H1 (cell line): ENCODE data around the gene TSNAXIP1. TPM values are rescaled to one million over a fixed set of nuclear protein-coding genes. Genes with fewer than 3 reads are reported as not detected.

ENCODE experiments used
- CTCF ChIA-PET: fragments of 300-600 bp; sonication (Branson Sonifier 250); formaldehyde crosslinking; loops from one replicate; lab custom pipeline; 2021; ENCODE audit not compliant: partially characterized antibody; lab: Charles Lee
- POLR2A ChIA-PET: fragments of 300-600 bp; sonication (Branson Sonifier 250); formaldehyde crosslinking; loops from one replicate; lab custom pipeline; 2021; ENCODE audit warnings: inconsistent platforms; ENCODE audit not compliant: partially characterized antibody; lab: Charles Lee
- DNase-seq, 2 experiments: peaks; one replicate each; pipeline versions ENCODE4 v3.0.0 to v3.0.0-alpha.2; 2010 to 2022; ENCODE audit warnings: low spot score in 2 of 2, low read depth in 1 of 2, mixed read lengths in 1 of 2
- FAIRE-seq: peaks from 2 replicates; lab custom pipeline; 2011; peaks lifted over from hg19 to GRCh38; lab: Jason Lieb, UNC
- H2AFZ ChIP-seq: 2 replicates; pipeline ENCODE4 v1.8.1; 2012; ENCODE audit warnings: low read length, inconsistent platforms
- H2AK5ac ChIP-seq: 2 replicates; pipeline ENCODE4 v1.6.1; 2013; ENCODE audit warnings: low read depth, low read length
- H2BK120ac ChIP-seq: replicated peaks from 2 replicates; pipeline ENCODE3; 2013; ENCODE audit warnings: low read depth, low read length, inconsistent platforms
- H2BK12ac ChIP-seq: 2 replicates; pipeline ENCODE4 v1.6.1; 2013; ENCODE audit warnings: low read depth, low read length
- H2BK15ac ChIP-seq: 2 replicates; pipeline ENCODE4 v1.6.1; 2013; ENCODE audit warnings: low read length
- H2BK20ac ChIP-seq: 2 replicates; pipeline ENCODE4 v1.6.1; 2013; ENCODE audit warnings: low read length
- H2BK5ac ChIP-seq: 2 replicates; pipeline ENCODE4 v1.6.1; 2013; ENCODE audit warnings: low read depth, low read length
- H3K14ac ChIP-seq: 2 replicates; pipeline ENCODE4 v1.6.1; 2013; ENCODE audit warnings: inconsistent platforms; ENCODE audit not compliant: insufficient read length
- H3K18ac ChIP-seq: 2 replicates; pipeline ENCODE4 v1.6.1; 2013; ENCODE audit warnings: low read length; ENCODE audit errors: extremely low read depth
- H3K23ac ChIP-seq: 2 replicates; pipeline ENCODE4 v1.6.1; 2013; ENCODE audit warnings: inconsistent platforms; ENCODE audit not compliant: insufficient read length
- H3K23me2 ChIP-seq: 2 replicates; pipeline ENCODE4 v1.6.1; 2013; ENCODE audit warnings: low read depth, low read length
- H3K27ac ChIP-seq: 2 replicates; pipeline ENCODE4 v1.6.1; 2011; ENCODE audit warnings: low read depth, low read length, inconsistent platforms
- H3K27me3 ChIP-seq, 4 experiments: replicated peaks in 1 of 4; 1 replicate in 1 of 4; 2 replicates in 3 of 4; pipeline versions ENCODE4 v1.6.1 to v1.8.1; 2011 to 2013; ENCODE audit warnings: low read length in 3 of 4, mild to moderate bottlenecking in 3 of 4, inconsistent platforms in 2 of 4, mixed read lengths in 2 of 4, moderate library complexity in 1 of 4; ENCODE audit not compliant: control insufficient read depth in 3 of 4, insufficient read depth in 3 of 4; ENCODE audit errors: extremely low read depth in 1 of 4
- H3K36me3 ChIP-seq, 4 experiments: 2 replicates each; pipeline versions ENCODE4 v1.6.1 to v1.8.1; 2011 to 2013; ENCODE audit warnings: mild to moderate bottlenecking in 4 of 4, low read length in 3 of 4, moderate library complexity in 2 of 4, control low read depth in 1 of 4, inconsistent platforms in 1 of 4; ENCODE audit not compliant: insufficient read depth in 4 of 4, control insufficient read depth in 2 of 4
- H3K4ac ChIP-seq: replicated peaks from 2 replicates; pipeline ENCODE3; 2013; ENCODE audit warnings: low read length, low read depth, mixed read lengths, inconsistent platforms; ENCODE audit not compliant: insufficient read length
- H3K4me1 ChIP-seq, 4 experiments: replicated peaks in 1 of 4; 1 replicate in 1 of 4; 2 replicates in 3 of 4; pipeline versions ENCODE4 v1.6.1 to v1.8.1; 2011 to 2013; ENCODE audit warnings: low read length in 3 of 4, inconsistent platforms in 2 of 4, mixed read lengths in 1 of 4; ENCODE audit not compliant: insufficient read depth in 4 of 4, control insufficient read depth in 3 of 4
- H3K4me2 ChIP-seq, 2 experiments: 2 replicates each; pipeline versions ENCODE4 v1.6.1 to v1.8.1; 2011 to 2013; ENCODE audit warnings: low read depth in 2 of 2, low read length in 2 of 2, control low read depth in 1 of 2, inconsistent platforms in 1 of 2, mild to moderate bottlenecking in 1 of 2; ENCODE audit not compliant: insufficient read depth in 1 of 2
- H3K4me3 ChIP-seq, 4 experiments: fragments of 200-600, 300-600 bp in 1 of 4; sonication (generic), shearing (Covaris generic), sonication (Bioruptor Twin) in 1 of 4; 2 replicates each; pipeline versions ENCODE4 v1.5.1 to v1.8.1; 2011 to 2016; ENCODE audit warnings: low read length in 4 of 4, low read depth in 3 of 4, control low read depth in 2 of 4, inconsistent platforms in 2 of 4, mild to moderate bottlenecking in 2 of 4, mixed read lengths in 1 of 4, moderate library complexity in 1 of 4; ENCODE audit not compliant: insufficient read depth in 2 of 4; ENCODE audit errors: extremely low read depth in 1 of 4
- H3K56ac ChIP-seq: replicated peaks from 2 replicates; pipeline ENCODE3; 2013; ENCODE audit warnings: low read depth, mild to moderate bottlenecking, mixed read lengths, low read length, inconsistent platforms; ENCODE audit not compliant: insufficient read length
- H3K79me1 ChIP-seq: 2 replicates; pipeline ENCODE4 v1.6.1; 2013; ENCODE audit warnings: low read depth, low read length, control low read depth
- H3K79me2 ChIP-seq, 2 experiments: 2 replicates each; pipeline versions ENCODE4 v1.6.1 to v1.8.1; 2012 to 2013; ENCODE audit warnings: low read length in 2 of 2, mild to moderate bottlenecking in 2 of 2, inconsistent platforms in 1 of 2; ENCODE audit not compliant: insufficient read depth in 2 of 2, control insufficient read depth in 1 of 2
- H3K9ac ChIP-seq, 4 experiments: replicated peaks in 1 of 4; 1 replicate in 1 of 4; 2 replicates in 3 of 4; pipeline versions ENCODE4 v1.6.1 to v1.8.1; 2011 to 2013; ENCODE audit warnings: low read depth in 3 of 4, low read length in 3 of 4, control low read depth in 2 of 4, mild to moderate bottlenecking in 2 of 4, moderate library complexity in 2 of 4, inconsistent platforms in 1 of 4; ENCODE audit errors: extremely low read depth in 1 of 4
- H3K9me3 ChIP-seq, 2 experiments: 2 replicates each; pipeline versions ENCODE4 v1.6.1 to v1.8.1; 2012 to 2013; ENCODE audit warnings: mild to moderate bottlenecking in 2 of 2, moderate library complexity in 2 of 2, control low read depth in 1 of 2, inconsistent platforms in 1 of 2, low read depth in 1 of 2, low read length in 1 of 2, mixed read lengths in 1 of 2; ENCODE audit not compliant: insufficient read depth in 2 of 2
- H4K20me1 ChIP-seq, 2 experiments: replicated peaks in 1 of 2; 2 replicates each; pipeline versions ENCODE3 to v1.8.1; 2011 to 2013; ENCODE audit warnings: inconsistent platforms in 2 of 2, low read length in 2 of 2, mild to moderate bottlenecking in 1 of 2; ENCODE audit not compliant: insufficient read depth in 2 of 2, control insufficient read depth in 1 of 2
- H4K5ac ChIP-seq: 2 replicates; pipeline ENCODE4 v1.6.1; 2013; ENCODE audit warnings: low read length, low read depth, mixed read lengths, inconsistent platforms; ENCODE audit not compliant: insufficient read length
- H4K8ac ChIP-seq: 2 replicates; pipeline ENCODE4 v1.8.0; 2013; ENCODE audit warnings: mild to moderate bottlenecking, moderate library complexity, low read length, inconsistent platforms; ENCODE audit not compliant: insufficient read depth; ENCODE audit errors: extremely low read depth
- H4K91ac ChIP-seq: replicated peaks from 2 replicates; pipeline ENCODE3; 2013; ENCODE audit warnings: low read length, mixed read lengths, inconsistent platforms; ENCODE audit not compliant: insufficient read length
- BACH1 ChIP-seq: IDR thresholded peaks from 2 replicates; pipeline ENCODE4 v1.6.1; 2012; ENCODE audit warnings: low read length, improper control_type of control experiment
- SIRT6 ChIP-seq: IDR thresholded peaks from one replicate; pipeline ENCODE4 v1.7.1; 2012; ENCODE audit warnings: low read length, inconsistent platforms
- TCF12 ChIP-seq: IDR thresholded peaks from 2 replicates; pipeline ENCODE4 v1.6.1; 2011; ENCODE audit warnings: low read depth, mild to moderate bottlenecking, low read length
- WGBS, 2 experiments: shearing (Covaris generic) in 1 of 2; methylation state at CpG; one replicate each; pipeline versions ENCODE4 v1.1.6 to v1.1.7; 2013 to 2015; ENCODE audit warnings: low lambda C conversion rate in 2 of 2, mixed read lengths in 2 of 2, inconsistent platforms in 1 of 2, low coverage in 1 of 2, missing lambda C conversion rate in 1 of 2; ENCODE audit not compliant: insufficient replicate concordance in 2 of 2, insufficient coverage in 1 of 2, insufficient read length in 1 of 2; ENCODE audit errors: extremely low coverage in 1 of 2, missing lambda C conversion rate in 1 of 2; 5-methylcytosine and 5-hydroxymethylcytosine counted together
- polyA plus RNA-seq, 7 experiments: library from polyadenylated mRNA; depleted of rRNA in 3 of 7; stranded (reverse) in 5 of 7; unstranded in 2 of 7; fragments of >200 nt in 5 of 7; fragments of 200-250 nt in 2 of 7; gene quantifications; 1 replicate in 5 of 7; 2 replicates in 1 of 7; 4 replicates in 1 of 7; pipeline versions ENCODE4 v1.2.1 to v1.2.3, GENCODE V29; 2011 to 2013; ENCODE audit warnings: missing spikeins in 2 of 7, mixed read lengths in 2 of 7
- total RNA-seq: library from RNA; stranded (reverse); fragmentation: NEBNext Ultra II Directional; extraction: Animal tissue kit (Norgen Biotek cat#: 25700); gene quantifications from 2 replicates; pipeline ENCODE4 v1.2.1, GENCODE V29; 2021

The TSNAXIP1 gene
- total and polyA plus RNA-seq, 2 of the 8 experiments (the other 6 are each of a cell fraction or from before 2014, with no cell fraction given) = 0.37 to 0.94 TPM

GRCh38 chr16:67796099-67796718 lies 10.5 kb upstream of the TSNAXIP1 start:
- no peak overlapping the region for H3K4me3 ChIP-seq
- H3K56ac ChIP-seq = no peak overlapping the region
- no peak overlapping the region for H2BK120ac ChIP-seq
- peaks cover 0 to 12% of the 10 kb centered on the region in 2 experiments; a peak in 2 of 4 replicates for H3K79me2 ChIP-seq
- no peaks in the 10 kb centered on the region for H3K4me1 ChIP-seq
- H3K23ac ChIP-seq = no peak overlapping the region
- H2BK12ac ChIP-seq = no peak overlapping the region
- H4K91ac ChIP-seq = no peak overlapping the region
- 92% methylated on average over 5 of the region's 5 CpGs; no CpG with 5 or more reads in 1 of the 2 experiments for WGBS, 2 experiments
- DNase-seq = no peak
- H3K14ac ChIP-seq = no peak overlapping the region
- no peak overlapping the region for H2BK5ac ChIP-seq
- H3K79me1 ChIP-seq = peaks cover 5% of the 10 kb centered on the region
- POLR2A ChIA-PET = no interaction called here
- H3K23me2 ChIP-seq = no peaks in the 10 kb centered on the region
- H3K9ac ChIP-seq = no peak overlapping the region
- H3K9me3 ChIP-seq = no peaks in the 10 kb centered on the region
- H4K5ac ChIP-seq = no peak overlapping the region
- no peak overlapping the region for H2AFZ ChIP-seq
- H3K4ac ChIP-seq = no peak overlapping the region
- peaks cover 3 to 13% of the 10 kb centered on the region in 2 experiments for H4K20me1 ChIP-seq
- CTCF ChIA-PET = interaction anchor here (0.6 to 1.8 kb wide), 5 partner anchors 21 to 311 kb away, joined by 3 to 7 read pairs (median 3); no protein-coding TSS in a partner anchor
- no peak overlapping the region for H3K18ac ChIP-seq
- H3K27ac ChIP-seq = no peak overlapping the region
- no peak overlapping the region for H2BK15ac ChIP-seq
- H2BK20ac ChIP-seq = no peak overlapping the region
- H2AK5ac ChIP-seq = no peak overlapping the region
- no peaks in the 10 kb centered on the region for H3K27me3 ChIP-seq
- FAIRE-seq = no peak
- no peak overlapping the region for H3K4me2 ChIP-seq
- peaks cover 0 to 3% (median 0%) of the 10 kb centered on the region in 4 experiments; a peak in 1 of 8 replicates for H3K36me3 ChIP-seq
- no peak overlapping the region for H4K8ac ChIP-seq
- TF ChIP-seq SIRT6 = no peak
- TF ChIP-seq BACH1 = no peak
- no peak for TF ChIP-seq TCF12
